G401 (cell line): ENCODE results near the gene PHACTR3. TPM values are rescaled to one million over a fixed set of nuclear protein-coding genes. Genes with fewer than 3 reads are reported as not detected.

Experiments
- DNase-seq: peaks from one replicate; pipeline ENCODE4 v3.0.0-alpha.2; 2015; ENCODE audit warnings: low spot score
- in situ Hi-C: cut with HindIII; loops from 2 replicates; pipeline ENCODE4 v1.10.0; 2016; ENCODE audit warnings: low sequenced_read_pairs, mixed read lengths
- total RNA-seq: library from RNA; depleted of rRNA; stranded (reverse); fragments of >200 nt; shearing (Covaris generic); gene quantifications from 2 replicates; pipeline ENCODE4 v1.2.3, GENCODE V29; 2014

PHACTR3 gene
- total RNA-seq, 1 experiment from 2014 or later: not detected

DNA sequence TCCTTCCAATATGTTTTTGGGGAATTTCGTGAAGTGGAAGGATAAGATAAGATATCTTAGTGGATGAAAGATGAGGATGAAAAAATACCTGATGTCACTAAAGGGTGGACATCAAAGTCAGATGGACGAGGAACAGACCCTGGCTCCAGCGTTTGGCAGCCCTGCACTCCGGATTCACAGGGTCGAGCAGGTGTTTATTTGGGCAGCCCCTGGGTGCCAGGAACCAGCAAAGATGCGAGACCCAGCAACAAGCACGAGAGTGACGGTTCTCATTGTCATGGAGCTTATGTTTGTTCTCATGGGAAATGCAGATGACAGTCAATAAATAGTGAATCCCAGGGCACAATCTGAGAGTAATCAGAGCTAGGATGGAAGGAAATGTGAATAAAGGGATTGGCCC lies 131.1 kb downstream of the PHACTR3 start:
- no peak for DNase-seq
- in situ Hi-C loops: no loop called here

DNA sequence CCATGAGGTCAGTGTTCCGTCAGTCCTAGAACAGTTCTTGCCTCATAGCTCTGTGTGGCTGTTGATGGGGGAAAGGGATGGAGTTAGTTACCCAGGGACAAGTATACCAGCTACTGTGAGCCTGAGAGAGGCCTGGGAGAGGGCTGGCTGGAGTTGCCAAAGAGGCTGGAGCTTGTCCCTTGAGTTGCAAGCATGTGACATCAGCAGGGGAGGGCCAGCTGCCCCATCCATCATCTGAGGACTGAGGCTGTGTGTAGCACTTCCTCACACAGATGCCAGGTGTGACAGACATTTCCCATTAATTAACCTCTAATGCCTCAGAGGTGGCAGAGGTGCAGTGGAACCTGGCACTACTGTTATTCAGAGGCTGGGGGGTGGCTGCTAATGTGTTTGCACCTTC lies 131.6 kb downstream of the PHACTR3 start:
- in situ Hi-C loops: no loop called here
- peak; percentile 80 for DNase-seq

DNA sequence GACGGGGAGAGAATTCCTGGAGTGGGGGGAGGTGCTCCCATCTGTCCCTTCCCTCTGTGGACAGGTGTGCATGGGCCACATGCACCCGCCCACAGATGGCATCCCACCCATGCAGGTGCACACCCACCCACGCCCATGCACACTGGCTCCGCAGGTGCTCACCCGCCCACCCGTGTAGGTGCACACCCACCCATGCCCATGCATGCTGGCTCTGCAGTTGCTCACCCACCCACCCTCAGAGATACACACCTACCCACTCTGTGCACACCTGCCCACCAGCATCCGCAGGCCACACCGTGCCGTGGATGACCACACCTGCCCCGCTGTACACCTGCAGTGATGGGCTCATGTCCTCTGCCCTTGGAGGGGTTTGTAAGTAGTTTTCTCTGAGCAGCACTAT lies 132.0 kb downstream of the PHACTR3 start:
- in situ Hi-C loops: no loop called here
- DNase-seq: no peak

DNA sequence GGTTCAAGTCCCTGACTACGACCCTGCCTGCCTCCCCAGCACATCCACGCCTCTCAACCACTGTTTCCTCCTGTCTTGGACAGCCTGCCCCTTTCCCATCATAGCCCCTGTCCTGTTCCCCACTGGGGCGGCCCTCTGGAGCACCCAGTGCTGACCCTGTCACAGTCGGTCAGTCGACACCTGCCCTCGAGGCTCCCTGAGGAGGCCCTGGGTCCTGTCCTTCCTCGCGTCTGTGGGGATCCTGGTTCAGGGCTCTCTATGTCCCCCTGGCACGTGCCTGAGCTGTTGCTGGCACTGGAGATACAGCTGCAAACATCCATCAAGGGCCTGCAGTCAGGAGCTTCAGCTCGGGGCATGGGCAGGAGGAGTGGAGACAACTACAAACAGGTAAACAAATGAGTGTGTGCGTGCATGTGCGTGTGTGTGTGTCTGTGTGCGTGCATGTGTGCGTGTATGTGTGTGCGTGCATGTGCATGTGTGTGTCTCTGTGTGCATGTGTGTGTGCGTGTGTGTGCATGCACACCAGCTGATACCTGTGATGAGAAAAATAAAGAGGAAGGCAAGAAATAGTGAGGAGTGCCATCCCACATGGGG lies 132.8 kb downstream of the PHACTR3 start:
- no peak for DNase-seq
- in situ Hi-C loops: no loop called here

DNA sequence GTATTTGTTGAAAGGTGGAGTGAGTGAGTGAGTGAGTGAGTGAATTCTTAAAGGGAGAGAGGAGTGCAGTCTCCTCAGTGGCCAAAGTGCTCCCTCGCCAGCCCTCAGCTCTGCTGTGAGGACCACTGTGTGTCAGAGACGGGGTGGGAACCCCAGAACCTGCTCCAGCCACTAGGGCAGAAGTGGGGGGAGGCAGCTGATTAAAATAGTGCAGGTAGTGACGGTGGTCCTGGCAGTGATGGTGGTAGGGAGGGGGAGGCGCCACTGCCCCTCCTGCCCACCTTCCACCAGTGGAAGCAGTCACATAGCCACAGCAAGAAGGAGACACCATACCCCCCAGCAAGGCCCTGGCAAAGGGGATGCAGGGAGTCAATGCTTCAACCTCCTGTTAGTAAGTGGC lies 133.5 kb downstream of the PHACTR3 start:
- no peak for DNase-seq
- in situ Hi-C loops: no loop called here

DNA sequence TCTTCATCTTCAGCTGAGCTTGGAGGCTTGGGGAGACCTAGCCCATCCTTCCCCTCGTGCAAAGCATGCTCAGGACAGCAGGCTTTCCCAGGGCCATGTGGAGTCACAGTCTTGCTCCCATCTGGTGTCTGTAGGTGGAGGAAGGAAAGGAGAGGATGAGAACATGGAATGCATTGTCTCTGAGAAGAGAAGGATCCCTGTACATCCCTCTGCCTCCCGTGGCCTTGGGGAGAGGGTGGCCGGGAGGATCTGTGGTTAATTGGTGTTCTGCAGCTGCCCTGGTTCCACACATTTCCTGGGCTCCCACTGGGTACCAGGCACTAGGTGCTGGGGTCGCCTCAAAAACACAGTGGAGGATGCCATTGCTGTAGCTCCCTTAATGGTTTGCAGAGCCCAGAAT lies 134.5 kb downstream of the PHACTR3 start:
- no peak for DNase-seq
- in situ Hi-C loops: no loop called here

DNA sequence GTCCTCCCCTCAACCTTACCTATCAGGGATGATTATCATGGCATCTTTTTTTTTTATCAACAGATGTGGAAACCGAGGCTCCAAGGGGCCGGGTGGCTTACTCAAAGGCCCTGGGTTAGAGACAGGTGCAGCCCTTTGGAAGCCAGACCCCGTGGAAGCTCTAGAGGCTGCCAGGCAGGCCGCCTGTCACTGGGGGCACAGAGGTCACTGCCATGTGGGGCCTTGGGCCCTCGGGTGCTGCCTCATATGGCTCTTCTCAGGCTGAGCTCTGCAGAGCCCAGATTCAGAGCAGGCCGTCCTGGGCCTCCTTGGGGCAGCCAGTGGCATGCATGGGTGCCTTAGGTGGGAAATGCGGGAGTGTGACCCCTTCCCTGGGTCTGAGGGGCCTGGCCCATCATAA lies 136.3 kb downstream of the PHACTR3 start:
- in situ Hi-C loops: no loop called here
- no peak for DNase-seq

DNA sequence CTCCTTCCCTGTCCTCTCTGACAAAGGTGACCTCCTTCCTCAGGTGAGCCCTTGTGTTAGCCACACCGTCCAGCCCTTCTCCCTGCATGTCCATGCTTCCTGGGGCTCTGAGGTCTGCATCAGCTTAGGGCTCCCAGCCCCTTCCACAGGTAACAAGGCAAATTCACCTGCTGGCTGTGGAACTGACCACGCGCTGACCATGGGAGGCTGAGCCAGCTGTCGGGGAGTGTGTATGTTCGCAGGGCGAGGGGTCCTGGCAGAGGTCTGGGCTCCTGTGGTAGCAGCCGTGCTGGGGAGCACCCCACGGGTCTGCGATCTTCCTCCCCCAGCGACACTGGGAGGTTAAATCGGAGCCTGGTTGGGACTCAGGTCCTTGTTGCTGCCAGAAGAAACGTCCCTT lies 136.7 kb downstream of the PHACTR3 start:
- no peak for DNase-seq
- in situ Hi-C loops: no loop called here

DNA sequence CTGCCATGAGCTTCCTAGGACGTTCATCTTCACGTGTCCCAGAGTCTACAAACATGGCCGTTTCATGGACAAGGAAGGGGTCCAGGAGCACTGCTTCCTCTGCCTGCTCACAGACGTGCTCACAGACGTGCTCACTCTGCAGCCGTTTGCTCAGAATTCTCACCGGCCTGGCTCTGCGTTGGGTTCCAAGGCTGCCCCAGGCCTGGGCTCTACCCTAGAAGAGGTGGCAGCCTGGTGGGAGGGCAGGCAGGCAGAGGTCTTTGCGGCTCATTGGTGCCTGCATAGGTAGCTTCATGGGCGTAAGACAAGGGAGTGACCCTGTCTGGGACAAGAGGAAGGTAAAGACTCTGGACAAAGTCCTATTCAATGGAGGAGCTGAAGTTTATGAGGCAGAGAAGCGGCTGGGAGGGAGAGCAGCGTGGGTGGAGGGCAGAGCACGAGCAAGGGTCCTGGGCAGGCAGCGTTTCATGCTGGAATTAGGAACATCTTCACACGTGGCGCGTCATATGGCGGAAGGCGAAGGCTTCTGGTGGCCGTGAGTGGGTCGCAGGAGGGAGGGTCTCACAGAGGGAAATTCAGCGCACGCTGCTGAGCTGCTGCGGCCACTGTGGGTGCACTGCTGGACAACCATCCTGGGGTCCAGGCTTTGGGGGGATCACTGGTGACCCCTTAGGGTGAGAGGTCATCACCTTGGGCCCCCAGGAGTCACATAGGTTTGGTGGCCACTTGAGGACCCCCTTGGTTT lies 138.2 kb downstream of the PHACTR3 start:
- no peak for DNase-seq
- in situ Hi-C loops: no loop called here

DNA sequence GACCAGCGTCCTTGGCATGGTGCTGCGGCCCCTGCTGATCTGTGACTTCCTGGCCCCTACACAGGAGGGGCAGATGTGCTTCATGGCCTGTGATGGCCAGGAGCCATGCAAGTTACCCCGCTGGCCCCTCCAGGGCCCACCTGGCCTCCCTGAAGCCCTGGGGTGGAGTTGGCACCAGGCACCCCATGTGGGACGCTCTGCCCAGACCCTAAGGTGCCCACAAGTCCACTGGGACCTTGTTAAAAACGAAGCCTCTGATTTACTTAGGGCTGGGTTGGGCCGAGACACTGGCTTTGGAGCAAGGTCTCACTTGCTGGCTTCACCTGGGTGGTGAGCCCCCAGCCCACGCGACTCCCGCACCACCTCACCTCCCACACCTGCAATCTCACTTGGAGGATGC lies 139.0 kb downstream of the PHACTR3 start:
- in situ Hi-C loops: no loop called here
- no peak for DNase-seq

DNA sequence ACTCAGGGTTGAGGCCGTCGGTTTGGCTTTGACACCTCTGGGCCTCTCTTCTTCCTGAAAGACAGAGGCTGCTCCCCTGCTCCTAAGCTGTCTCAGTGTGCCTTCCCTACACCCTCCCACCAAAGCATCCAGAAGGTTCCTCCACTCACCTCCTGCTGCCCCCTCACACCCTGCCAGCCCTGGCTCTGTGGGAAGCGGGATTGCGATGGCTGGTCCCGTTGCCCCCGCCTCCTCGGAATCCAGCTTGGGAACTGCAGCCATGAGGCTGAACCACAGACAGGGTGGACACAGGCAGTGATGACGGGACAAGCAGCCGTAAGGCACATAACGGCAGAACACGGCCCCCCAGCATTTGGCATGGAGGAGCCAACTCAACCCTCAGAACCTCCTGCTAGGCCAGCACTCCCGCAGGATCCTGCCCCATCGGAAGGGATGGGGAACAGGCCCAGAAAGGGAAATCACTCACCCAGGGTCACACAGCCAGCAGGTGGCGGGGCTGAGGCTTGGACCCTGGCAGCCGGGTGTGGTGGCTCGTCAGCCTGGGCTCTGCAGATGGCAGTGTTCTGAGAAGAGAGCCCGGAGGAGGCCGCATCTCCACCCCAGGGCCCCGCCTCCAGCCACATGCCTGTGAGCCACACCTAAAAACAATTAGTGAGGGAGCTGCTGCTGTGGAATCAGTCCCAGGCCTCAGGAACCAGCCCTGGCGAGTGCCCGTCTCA lies 139.6 kb downstream of the PHACTR3 start:
- in situ Hi-C loops: no loop called here
- DNase-seq: no peak

DNA sequence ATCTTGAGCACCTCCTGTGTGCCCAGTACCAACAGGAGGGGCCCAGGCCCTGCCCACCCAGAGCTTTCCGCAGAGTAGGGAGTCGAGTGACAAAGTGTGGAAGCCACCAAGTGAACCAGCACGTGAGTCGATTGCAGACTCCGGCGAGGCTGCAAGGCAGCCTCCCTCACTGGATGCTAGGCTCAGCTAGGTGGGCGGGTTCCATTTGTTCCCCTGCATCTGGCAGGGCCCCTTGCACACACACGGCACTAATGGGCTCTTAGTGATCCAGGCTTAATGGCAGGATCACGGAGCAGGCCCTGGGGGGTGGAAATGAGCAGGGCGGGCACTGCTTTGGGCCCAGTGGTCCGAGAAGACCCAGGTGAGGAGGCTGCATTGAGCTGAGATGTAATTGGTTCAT lies 140.4 kb downstream of the PHACTR3 start:
- in situ Hi-C loops: no loop called here
- no peak for DNase-seq

DNA sequence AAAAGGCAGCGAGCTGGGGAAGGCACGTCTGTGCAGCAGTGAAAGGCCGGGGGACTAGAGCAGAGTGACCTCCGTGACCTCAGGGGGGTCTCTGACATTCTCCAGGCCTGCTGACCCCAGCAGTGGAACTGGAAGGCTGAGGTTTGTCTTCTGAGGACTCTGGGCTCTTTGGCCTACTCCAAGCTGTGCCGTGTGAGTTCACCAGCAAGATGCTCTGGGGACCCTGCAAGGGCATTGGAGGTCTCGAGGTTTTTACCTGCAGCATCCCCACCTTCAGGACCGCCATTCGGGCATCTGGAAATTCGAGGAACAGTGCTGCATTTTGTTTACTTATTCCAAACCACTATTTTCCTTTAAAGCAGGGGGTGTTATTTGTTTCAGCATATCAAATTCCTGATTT lies 140.9 kb downstream of the PHACTR3 start:
- in situ Hi-C loops: no loop called here
- no peak for DNase-seq

DNA sequence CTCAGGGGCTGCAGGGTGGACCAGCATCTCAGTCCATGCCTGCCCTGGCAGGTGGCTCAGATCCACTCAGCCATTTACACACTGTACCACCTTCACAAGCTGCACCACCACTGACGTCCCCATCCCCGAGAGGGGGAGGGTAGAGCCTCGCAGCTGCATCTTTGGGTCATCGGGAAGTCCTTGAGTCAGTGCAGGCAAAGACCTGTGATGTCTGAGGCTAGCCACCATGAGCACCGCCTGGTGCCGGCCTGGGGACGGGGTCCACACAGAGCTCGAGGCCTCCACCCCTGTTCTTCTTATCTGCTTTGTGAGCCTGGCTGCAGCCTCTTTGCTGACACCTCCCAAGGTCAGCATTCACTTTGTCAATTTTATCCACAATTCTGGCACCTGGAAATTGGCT lies 141.4 kb downstream of the PHACTR3 start:
- in situ Hi-C loops: no loop called here
- no peak for DNase-seq

DNA sequence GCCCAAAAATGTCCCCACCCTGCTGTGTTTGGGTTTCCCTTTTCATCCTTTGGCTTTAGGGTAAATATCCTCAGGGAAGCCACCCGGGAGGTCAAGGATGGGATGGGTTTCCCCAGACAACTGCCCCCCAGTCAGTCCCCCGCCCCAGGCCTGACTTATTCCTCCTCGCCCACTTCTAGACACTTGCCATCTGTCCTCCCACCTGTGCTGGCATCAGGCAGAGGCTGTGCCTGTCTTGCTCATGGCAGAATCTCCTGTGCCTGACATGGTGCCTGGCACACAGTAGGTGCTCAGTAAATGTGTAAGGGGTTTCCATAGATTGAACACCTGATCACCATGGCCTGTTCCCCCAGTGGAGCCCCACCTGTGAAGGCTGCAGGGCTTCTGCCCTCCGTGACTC lies 141.8 kb downstream of the PHACTR3 start:
- in situ Hi-C loops: no loop called here
- peak; percentile 74 for DNase-seq

DNA sequence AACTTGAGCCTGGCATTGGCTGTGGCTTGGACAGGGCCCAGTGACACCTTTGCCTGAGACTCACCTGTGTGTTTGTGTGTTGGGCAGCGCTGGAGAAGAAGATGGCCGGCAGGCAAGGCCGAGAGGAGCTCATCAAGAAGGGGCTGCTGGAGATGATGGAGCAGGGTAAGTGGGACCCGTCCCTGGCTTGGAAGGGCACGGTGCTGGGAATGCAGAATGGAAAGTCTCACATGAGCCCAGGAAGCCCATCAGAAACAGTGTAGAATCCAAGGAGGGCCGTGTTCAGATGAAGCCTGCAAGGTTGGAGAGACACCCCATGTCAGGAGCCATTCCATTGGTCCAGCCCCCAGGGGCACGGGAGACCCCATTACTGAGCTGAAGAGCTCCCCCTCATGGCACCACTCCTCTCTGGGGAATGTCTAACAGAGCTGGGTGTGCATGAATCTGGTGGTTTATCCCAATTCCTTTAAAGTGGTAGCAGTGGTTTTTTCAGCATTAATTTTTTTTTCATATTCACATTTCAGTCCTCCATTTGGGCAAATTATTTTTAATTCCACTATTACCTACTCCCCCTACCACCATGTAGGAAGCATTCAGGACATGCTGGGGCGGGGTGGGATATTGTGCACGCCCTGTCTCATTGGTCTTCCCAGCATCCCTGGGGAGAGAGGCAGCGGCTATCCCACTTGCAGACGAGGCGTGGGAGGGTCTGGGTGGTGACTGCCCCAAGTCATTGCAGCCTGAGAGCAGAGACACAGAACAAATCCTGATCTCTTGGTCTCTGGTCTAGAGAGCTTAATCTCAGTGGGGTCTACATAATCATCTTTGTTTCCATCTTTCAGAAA lies 143.6 kb downstream of the PHACTR3 start:
- in situ Hi-C loops: no loop called here
- no peak for DNase-seq

DNA sequence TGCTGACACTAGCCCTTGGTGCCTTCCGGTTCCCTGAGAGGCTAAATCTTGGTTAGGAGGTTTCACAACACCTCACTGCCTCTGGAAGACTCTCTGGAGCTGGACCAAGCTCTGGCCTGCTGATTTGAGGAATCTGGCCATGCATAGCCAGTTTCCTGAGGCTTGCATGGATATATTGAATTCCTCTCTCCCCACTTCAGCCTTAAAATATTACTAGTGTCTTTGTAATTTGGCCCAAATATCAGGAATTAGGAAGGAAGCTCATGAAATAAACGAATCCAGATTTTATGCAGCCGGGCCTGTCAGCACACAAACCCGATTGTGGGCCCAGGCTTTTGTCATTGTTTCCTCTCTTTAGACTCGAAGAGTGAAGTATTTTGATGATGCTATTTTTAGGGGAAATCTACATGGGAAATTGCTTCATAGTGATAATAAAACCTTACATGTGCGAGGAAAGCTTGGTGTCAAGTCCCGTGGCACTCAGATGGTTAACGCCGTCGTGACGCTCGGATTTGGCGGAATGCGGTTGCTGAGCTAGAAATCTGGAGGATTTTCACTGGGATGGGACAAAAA lies 144.4 kb downstream of the PHACTR3 start:
- DNase-seq: no peak
- in situ Hi-C loops: no loop called here

DNA sequence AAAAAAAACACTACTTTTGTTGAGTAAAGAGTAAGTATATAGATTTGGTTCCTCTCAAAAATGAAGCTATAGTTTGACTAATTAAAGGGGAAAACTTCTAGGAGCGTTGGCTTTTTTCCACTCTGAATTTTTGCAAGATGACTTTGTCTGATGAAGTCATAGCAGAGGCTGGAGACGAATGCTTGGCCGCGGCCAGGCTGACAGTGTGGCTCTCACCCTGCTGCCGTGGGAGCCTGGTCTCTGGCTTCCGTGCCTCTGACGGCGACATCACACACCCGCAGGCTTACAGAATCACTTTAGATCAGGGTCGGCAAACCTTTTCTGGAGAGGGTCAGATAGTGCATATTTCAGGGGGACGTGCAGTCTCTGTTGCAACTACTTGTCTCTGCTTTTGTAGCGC lies 145.0 kb downstream of the PHACTR3 start:
- peak; percentile 62 for DNase-seq
- in situ Hi-C loops: no loop called here

DNA sequence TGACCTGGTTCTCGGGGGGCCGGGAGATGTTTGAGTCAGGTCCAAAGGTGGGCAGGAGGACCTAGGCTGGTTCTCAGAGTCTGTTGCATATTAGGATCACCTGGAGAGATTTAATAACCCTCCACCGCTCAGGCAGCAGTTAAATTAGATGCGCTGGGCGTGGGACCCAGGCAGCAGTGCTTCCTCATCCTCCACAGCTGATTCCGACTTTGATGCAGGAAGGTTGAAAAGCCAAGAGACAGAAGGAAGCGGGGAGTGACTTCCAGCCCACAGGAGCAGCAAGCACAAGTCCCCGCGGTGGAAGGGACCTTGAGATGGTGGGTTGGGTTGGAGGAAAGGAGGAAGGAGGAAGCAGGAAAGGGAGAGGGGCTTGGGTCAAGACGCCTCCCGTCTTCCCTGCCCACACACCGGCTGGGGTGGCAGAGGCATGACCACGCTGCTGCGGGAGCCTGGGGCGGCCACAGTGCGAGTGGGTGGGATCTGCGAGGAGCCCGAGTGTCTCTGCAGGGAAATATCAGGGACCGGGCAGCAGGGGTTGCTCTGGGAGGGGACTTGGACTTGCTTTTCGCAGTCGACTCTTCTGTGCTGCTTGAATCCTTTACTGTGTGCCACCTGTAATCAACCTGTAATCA lies 146.0 kb downstream of the PHACTR3 start:
- DNase-seq: no peak
- in situ Hi-C loops: no loop called here
